Stimulated activated memory B cell treated with anti-CD40 and anti-IgM and Interleukin-4, amounts not matched to agents 10 μg/mL and 1 μg/mL and 100 μg/mL, for 72 hours (primary cell): ENCODE measurements around the gene CASR.
"Not testable (repeated sequence)": the region's sequence is repeated elsewhere in the genome, so short reads cannot be mapped to it uniquely, and the experiment has no call there.

Experiments used
- ATAC-seq: fragments of 150-1000 bp; cut with Tn5 transposase; 2 replicates; pipeline ENCODE4 v1.10.0; 2021
- H3K27ac Mint-ChIP-seq: one replicate; pipeline ENCODE4 v1.8.0; 2022; ENCODE audit warnings: mild to moderate bottlenecking, mixed read lengths
- H3K27me3 Mint-ChIP-seq: one replicate; pipeline ENCODE4 v1.8.0; 2022; ENCODE audit warnings: mixed read lengths
- H3K36me3 Mint-ChIP-seq: one replicate; pipeline ENCODE4 v1.8.0; 2022; ENCODE audit warnings: mixed read lengths
- H3K4me1 Mint-ChIP-seq: one replicate; pipeline ENCODE4 v1.8.0; 2022; ENCODE audit warnings: mixed read lengths
- H3K4me3 Mint-ChIP-seq: one replicate; pipeline ENCODE4 v1.8.0; 2022; ENCODE audit warnings: mild to moderate bottlenecking, moderate library complexity, mixed read lengths
- H3K9me3 Mint-ChIP-seq: one replicate; pipeline ENCODE4 v1.8.0; 2022; ENCODE audit warnings: mixed read lengths

Gene CASR

GRCh38 chr3:122198966-122199365 is 15.5 kb downstream of the CASR start:
- no peak overlapping the region for H3K4me3 Mint-ChIP-seq
- no peaks in the 10 kb centered on the region for H3K36me3 Mint-ChIP-seq
- H3K27me3 Mint-ChIP-seq, result no peaks in the 10 kb centered on the region
- H3K27ac Mint-ChIP-seq, result no peak overlapping the region
- no peaks in the 10 kb centered on the region for H3K9me3 Mint-ChIP-seq
- no peaks in the 10 kb centered on the region for H3K4me1 Mint-ChIP-seq
- ATAC-seq, result no peak

- no peaks in the 10 kb centered on the region for H3K4me1 Mint-ChIP-seq
- no peak overlapping the region for H3K27ac Mint-ChIP-seq
- H3K9me3 Mint-ChIP-seq, result no peaks in the 10 kb centered on the region
These were observed 16.1 kb downstream of the CASR start for GRCh38 chr3:122199552-122199951.

GRCh38 chr3:122200661-122201060 is 17.2 kb downstream of the CASR start:
- Mint-ChIP-seq H3K9me3 (no peaks in the 10 kb centered on the region), H3K4me1 (no peaks in the 10 kb centered on the region), H3K4me3 (no peak overlapping the region), H3K27me3 (no peaks in the 10 kb centered on the region), H3K36me3 (no peaks in the 10 kb centered on the region), H3K27ac (no peak overlapping the region)
- no peak for ATAC-seq

More at GRCh38 chr3:122199552-122199951, 16.1 kb downstream of the CASR start:
- ATAC-seq, result no peak
- no peaks in the 10 kb centered on the region for H3K36me3 Mint-ChIP-seq
- no peak overlapping the region for H3K4me3 Mint-ChIP-seq
- H3K27me3 Mint-ChIP-seq, result no peaks in the 10 kb centered on the region

GRCh38 chr3:122201476-122201875 is 18.0 kb downstream of the CASR start:
- H3K9me3 Mint-ChIP-seq, H3K4me3 Mint-ChIP-seq, H3K4me1 Mint-ChIP-seq, H3K27ac Mint-ChIP-seq, ATAC-seq, H3K36me3 Mint-ChIP-seq, H3K27me3 Mint-ChIP-seq: not testable (repeated sequence)

- Mint-ChIP-seq H3K4me1 (no peaks in the 10 kb centered on the region), H3K27ac (no peak overlapping the region)
- no peak for ATAC-seq
These were observed 25.1 kb downstream of the CASR start for GRCh38 chr3:122208579-122208978.

GRCh38 chr3:122213650-122214049 is 30.2 kb downstream of the CASR start:
- Mint-ChIP-seq H3K27me3 (peaks cover 23% of the 10 kb centered on the region), H3K9me3 (no peaks in the 10 kb centered on the region), H3K36me3 (no peaks in the 10 kb centered on the region), H3K4me1 (no peaks in the 10 kb centered on the region), H3K27ac (no peak overlapping the region), H3K4me3 (no peak overlapping the region)
- ATAC-seq, result no peak

More at GRCh38 chr3:122208579-122208978, 25.1 kb downstream of the CASR start:
- Mint-ChIP-seq H3K36me3 (no peaks in the 10 kb centered on the region), H3K9me3 (no peaks in the 10 kb centered on the region), H3K4me3 (no peak overlapping the region), H3K27me3 (peaks cover 11% of the 10 kb centered on the region)

- no peaks in the 10 kb centered on the region for H3K4me1 Mint-ChIP-seq
- no peak overlapping the region for H3K27ac Mint-ChIP-seq
- no peak overlapping the region for H3K4me3 Mint-ChIP-seq
- H3K36me3 Mint-ChIP-seq, result no peaks in the 10 kb centered on the region
- ATAC-seq, result no peak
- H3K27me3 Mint-ChIP-seq, result peaks cover 25% of the 10 kb centered on the region
- H3K9me3 Mint-ChIP-seq, result no peaks in the 10 kb centered on the region
These were observed 31.2 kb downstream of the CASR start for GRCh38 chr3:122214711-122215110.

GRCh38 chr3:122215592-122216298 is 32.3 kb downstream of the CASR start:
- Mint-ChIP-seq H3K4me1 (no peaks in the 10 kb centered on the region), H3K9me3 (no peaks in the 10 kb centered on the region), H3K27me3 (peaks cover 25% of the 10 kb centered on the region), H3K27ac (no peak overlapping the region), H3K4me3 (no peak overlapping the region), H3K36me3 (no peaks in the 10 kb centered on the region)
- no peak for ATAC-seq

- no peak overlapping the region for H3K4me3 Mint-ChIP-seq
- no peak for ATAC-seq
- H3K4me1 Mint-ChIP-seq, result no peaks in the 10 kb centered on the region
- H3K36me3 Mint-ChIP-seq, result no peaks in the 10 kb centered on the region
- no peaks in the 10 kb centered on the region for H3K9me3 Mint-ChIP-seq
- peaks cover 34% of the 10 kb centered on the region for H3K27me3 Mint-ChIP-seq
- H3K27ac Mint-ChIP-seq, result no peak overlapping the region
These were observed 34.4 kb downstream of the CASR start for GRCh38 chr3:122217901-122218300.

- H3K4me3 Mint-ChIP-seq, result no peak overlapping the region
- no peak for ATAC-seq
- peaks cover 7% of the 10 kb centered on the region for H3K36me3 Mint-ChIP-seq
- no peak overlapping the region for H3K27ac Mint-ChIP-seq
- H3K27me3 Mint-ChIP-seq, result peaks cover 34% of the 10 kb centered on the region
- H3K9me3 Mint-ChIP-seq, result peaks cover 5% of the 10 kb centered on the region
- H3K4me1 Mint-ChIP-seq, result no peaks in the 10 kb centered on the region
These were observed 35.9 kb downstream of the CASR start for GRCh38 chr3:122219242-122219872.

GRCh38 chr3:122227036-122227781 is 43.7 kb downstream of the CASR start:
- Mint-ChIP-seq H3K27me3 (no peaks in the 10 kb centered on the region), H3K36me3 (peaks cover 7% of the 10 kb centered on the region), H3K9me3 (peaks cover 9% of the 10 kb centered on the region), H3K4me1 (peaks cover 4% of the 10 kb centered on the region), H3K27ac (no peak overlapping the region), H3K4me3 (no peak overlapping the region)
- no peak for ATAC-seq

GRCh38 chr3:122230174-122230573 is 46.7 kb downstream of the CASR start:
- Mint-ChIP-seq H3K4me1 (peaks cover 33% of the 10 kb centered on the region), H3K27ac (no peak overlapping the region), H3K9me3 (peaks cover 3% of the 10 kb centered on the region), H3K27me3 (no peaks in the 10 kb centered on the region), H3K4me3 (no peak overlapping the region), H3K36me3 (no peaks in the 10 kb centered on the region)
- ATAC-seq, result no peak

GRCh38 chr3:122231465-122232157 is 48.1 kb downstream of the CASR start:
- no peaks in the 10 kb centered on the region for H3K9me3 Mint-ChIP-seq
- H3K27me3 Mint-ChIP-seq, result no peaks in the 10 kb centered on the region
- H3K4me1 Mint-ChIP-seq, result peaks cover 36% of the 10 kb centered on the region
- ATAC-seq, result no peak
- H3K27ac Mint-ChIP-seq, result peak overlapping the region; percentile 70
- no peaks in the 10 kb centered on the region for H3K36me3 Mint-ChIP-seq
- no peak overlapping the region for H3K4me3 Mint-ChIP-seq

GRCh38 chr3:122232485-122232884 is 49.0 kb downstream of the CASR start:
- Mint-ChIP-seq H3K36me3 (no peaks in the 10 kb centered on the region), H3K9me3 (no peaks in the 10 kb centered on the region), H3K27ac (peak overlapping the region; percentile 70), H3K4me3 (no peak overlapping the region), H3K4me1 (peaks cover 36% of the 10 kb centered on the region), H3K27me3 (no peaks in the 10 kb centered on the region)
- no peak for ATAC-seq
